HG03135 (cell line): ENCODE data around the gene KLHL36.
"Not testable (repeated sequence)": the region's sequence is repeated elsewhere in the genome, so short reads cannot be mapped to it uniquely, and the experiment has no call there.

Source experiments
- ATAC-seq: cut with Tn5 transposase; IDR thresholded peaks from one replicate; pipeline ENCODE4 v1.9.1; 2021; ENCODE audit warnings: mild to moderate bottlenecking, moderate library complexity; ENCODE audit not compliant: unreplicated experiment

The KLHL36 gene

DNA sequence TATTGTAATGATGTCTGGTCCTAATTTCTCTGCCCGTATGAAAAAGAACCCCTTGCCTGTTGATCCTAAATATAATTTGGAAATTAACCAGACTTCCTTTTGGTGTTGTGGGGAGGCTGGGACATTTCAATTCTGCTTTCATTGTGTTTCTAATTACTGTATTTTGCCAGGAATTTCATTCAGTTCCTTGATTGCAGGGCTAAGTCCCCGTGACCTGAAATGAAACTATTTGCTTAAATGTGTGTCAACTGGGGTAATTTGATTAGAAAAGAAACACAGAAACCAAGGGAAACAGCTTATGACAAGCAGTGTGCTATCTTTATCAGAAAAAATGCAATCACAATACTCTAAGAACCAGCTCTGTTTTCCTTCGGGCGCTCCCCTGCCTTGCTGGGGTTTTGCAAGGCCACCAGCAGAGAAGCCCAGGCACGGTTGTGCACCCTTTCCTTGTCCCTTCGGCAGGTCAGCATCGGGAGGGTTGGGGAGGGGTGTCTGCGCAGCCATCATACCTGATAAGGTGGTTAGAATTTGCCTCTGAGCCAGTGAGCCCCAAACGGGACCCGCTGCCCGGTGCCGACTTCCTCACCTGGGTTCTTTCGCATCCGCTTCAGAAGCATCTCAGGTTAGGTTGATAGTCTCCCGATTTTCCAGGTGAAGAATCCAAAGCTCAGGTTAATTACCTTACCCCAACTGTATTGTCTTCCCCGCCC is 19.4 kb downstream of the KLHL36 start:
- no peak for ATAC-seq

- no peak for ATAC-seq
These were observed 21.8 kb downstream of the KLHL36 start for GRCh38 chr16:84670063-84670462.

- ATAC-seq: peak; percentile 57
These were observed 24.2 kb downstream of the KLHL36 start for GRCh38 chr16:84672276-84673202.

DNA sequence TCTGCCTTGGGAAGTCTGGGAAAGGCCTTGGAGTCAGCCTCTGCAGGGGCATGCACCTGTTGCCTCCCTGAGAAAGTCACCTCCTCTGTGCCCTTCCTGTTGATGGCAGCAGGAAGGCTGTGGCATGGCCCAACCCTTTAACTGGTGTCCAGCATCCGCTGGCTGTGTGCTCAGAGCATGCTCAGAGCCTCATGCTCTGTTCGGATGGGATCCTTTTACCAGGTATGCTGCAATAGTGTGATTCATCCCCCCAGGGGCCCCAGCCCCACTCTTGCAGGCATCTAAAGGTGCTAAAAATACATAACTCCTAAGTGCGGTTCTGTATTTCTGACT is 24.9 kb downstream of the KLHL36 start:
- ATAC-seq: no peak

GRCh38 chr16:84673561-84673960 is 25.2 kb downstream of the KLHL36 start:
- ATAC-seq: no peak

- no peak for ATAC-seq
These were observed 27.1 kb downstream of the KLHL36 start for GRCh38 chr16:84675423-84675822.

GRCh38 chr16:84675884-84676283 is 27.6 kb downstream of the KLHL36 start:
- ATAC-seq: no peak

- no peak for ATAC-seq
These were observed 28.9 kb downstream of the KLHL36 start for GRCh38 chr16:84677017-84677803.

DNA sequence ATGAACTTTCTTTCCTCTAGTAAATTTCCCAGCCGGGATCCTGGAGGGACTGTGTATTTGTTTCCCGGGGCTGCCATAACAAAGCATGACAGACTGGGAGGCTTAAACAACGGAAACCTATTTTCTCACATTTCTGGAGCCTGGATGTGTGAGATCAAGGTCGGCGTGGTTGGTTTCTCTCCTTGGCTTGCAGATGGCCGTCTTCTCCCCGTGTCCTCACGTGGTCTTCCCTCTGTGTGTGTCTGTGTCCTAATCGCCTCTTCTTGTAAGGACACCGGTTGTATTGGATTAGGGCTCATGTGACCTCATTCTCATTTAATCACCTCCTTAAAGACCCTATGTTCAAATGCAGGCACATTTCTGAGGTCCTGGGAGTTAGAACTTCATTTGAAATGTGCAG is 29.5 kb downstream of the KLHL36 start:
- ATAC-seq: no peak

GRCh38 chr16:84678541-84678940 is 30.2 kb downstream of the KLHL36 start:
- ATAC-seq: no peak

- ATAC-seq: no peak
These were observed 32.0 kb downstream of the KLHL36 start for GRCh38 chr16:84680165-84680842.

DNA sequence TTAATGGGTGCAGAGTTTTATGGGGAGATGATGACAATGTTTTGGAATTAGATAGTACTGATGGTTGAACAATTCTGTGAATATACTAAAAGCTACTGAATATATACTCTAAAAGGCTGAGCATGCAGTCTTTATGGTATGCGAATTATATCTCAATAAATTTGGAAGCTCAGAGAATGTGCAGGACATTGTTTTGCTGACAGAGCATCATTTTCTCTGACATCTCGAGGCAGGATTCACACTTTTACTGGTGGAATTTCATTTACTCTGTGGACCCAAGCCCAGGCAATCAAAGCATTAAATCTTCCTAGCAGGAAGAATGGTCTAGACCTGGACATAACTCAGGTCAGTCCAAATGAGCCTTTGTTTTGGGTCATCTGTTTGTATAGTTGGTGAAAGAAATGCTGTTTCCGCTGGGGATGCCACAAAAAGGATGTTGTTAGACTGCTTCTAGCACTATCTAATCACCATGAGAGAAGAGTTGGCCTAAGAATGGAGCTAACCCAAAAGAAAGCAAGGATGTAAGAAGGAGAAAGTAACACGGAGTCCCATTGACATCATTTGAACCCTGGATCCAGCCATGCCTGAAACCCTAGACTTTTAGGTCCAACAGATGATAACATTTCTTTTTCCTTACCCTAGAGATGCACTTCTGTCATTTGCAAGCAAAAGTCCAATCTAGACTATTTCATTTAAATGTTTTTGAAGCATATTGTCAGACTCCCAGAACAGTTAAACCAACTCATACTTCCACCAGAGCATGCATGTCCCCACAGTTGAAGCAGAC is 32.7 kb downstream of the KLHL36 start:
- ATAC-seq: no peak

DNA sequence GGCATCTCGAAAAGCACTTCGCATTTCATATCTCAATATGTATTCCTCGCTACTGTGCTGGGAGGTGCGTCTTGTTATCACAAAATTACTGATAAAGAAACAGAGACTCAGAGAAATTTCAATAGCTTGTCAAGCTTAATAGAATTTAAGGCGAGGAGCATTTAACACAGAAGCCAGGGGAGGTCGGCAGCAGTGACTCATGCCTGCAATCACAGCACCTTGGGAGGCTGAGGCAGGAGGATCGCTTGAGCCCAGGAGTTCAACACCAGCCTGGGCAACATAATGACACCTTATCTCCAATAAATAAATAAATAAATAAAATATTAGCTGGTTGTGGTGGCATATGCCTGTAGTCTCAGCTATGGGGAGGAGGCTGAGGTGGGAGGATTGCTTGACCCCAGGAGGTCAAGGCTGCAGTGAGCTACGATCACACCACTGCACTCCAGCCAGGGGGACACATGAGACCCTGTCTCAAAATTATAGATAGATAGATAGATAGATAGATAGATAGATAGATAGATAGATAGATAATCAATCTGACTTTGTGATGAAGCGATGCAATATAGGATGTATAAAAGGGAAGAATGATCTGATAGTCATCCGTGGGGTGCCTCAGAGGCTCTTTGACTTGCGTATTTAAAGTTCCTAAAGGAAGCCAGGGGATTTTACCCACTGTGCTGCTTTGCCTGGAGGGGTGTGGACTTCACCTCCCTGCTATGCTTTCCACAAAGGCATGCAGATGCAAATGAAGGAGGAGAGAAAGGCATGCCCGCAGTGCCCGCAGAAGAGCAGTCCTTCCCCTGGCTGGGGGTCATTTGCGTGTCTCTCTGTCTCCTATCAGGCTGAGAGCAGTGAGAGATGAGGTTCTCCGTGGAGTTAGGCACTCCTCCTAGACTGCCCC is 35.6 kb downstream of the KLHL36 start:
- no peak for ATAC-seq

- ATAC-seq: no peak
These were observed 36.3 kb downstream of the KLHL36 start for GRCh38 chr16:84684592-84684965.

DNA sequence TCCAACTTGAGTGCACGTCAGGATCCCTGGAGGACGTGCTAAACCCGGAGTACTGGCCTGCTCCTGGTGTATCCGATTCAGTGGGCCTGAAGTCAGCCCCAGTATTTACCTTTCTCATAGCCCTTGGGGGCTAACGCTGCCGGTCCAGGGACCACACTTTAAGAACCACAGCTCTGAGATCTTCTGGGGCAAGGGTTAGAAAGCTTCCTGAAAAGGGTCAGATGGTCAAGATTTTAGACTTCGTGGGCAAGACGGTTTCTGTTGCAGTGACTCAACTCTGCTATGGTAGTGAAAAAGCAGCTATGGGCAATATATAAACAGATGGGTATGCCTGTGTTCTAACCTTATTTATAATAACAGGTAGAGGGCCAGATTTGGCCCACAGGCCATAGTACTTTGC is 36.9 kb downstream of the KLHL36 start:
- ATAC-seq: no peak

- ATAC-seq: no peak
These were observed 38.5 kb downstream of the KLHL36 start for GRCh38 chr16:84686707-84687298.

GRCh38 chr16:84687715-84688114 is 39.4 kb downstream of the KLHL36 start:
- peak; percentile 79 for ATAC-seq

GRCh38 chr16:84688163-84688562 is 39.9 kb downstream of the KLHL36 start:
- not testable (repeated sequence) for ATAC-seq

DNA sequence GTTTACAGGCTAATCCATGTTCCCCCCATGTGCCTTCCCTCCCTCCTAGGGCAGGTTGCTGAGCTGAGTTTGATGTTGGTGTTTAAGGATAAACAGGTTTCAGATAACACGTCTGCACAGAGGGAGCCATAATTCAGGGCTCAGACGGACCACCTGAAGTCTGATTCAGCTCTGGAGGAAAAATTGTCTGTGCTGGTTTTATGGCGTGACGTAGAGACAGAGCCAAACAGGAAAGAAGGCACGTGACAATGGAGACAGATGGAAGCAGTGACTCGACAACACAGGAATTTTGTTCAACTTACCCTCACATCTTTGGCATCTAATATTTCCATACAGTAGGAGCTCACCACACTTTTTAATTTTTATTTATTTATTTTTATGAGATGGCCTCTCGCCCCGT is 40.8 kb downstream of the KLHL36 start:
- no peak for ATAC-seq
